Epidermal melanocyte (primary cell): ENCODE measurements around the gene CSMD2.

Source experiments
- DNase-seq: peaks from one replicate; pipeline ENCODE4 v3.0.0; 2011; ENCODE audit warnings: low spot score; ENCODE audit not compliant: insufficient read length

Gene CSMD2

GRCh38 chr1:33616780-33617179, 548.2 kb downstream of the CSMD2 start:
- DNase-seq = no peak

DNA sequence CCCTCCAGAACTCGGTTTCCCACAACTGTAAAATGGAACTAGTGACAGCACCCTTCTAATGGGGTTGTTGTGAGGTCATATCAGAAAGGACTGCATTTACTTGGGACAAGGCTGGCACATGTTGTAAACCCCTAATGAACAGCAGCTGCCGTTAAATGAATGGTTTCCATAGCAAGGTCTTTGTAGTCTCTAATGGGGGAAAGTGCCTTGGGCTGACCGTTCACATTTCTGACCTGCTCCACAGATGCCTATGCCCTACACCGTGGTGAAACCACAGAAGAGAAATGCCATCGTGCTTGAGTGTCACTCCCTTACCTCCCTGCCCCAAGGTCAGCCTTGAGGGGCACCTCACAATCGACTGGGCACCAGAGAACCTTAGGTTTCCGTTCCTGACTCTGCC, 549.5 kb downstream of the CSMD2 start:
- DNase-seq = no peak

DNA sequence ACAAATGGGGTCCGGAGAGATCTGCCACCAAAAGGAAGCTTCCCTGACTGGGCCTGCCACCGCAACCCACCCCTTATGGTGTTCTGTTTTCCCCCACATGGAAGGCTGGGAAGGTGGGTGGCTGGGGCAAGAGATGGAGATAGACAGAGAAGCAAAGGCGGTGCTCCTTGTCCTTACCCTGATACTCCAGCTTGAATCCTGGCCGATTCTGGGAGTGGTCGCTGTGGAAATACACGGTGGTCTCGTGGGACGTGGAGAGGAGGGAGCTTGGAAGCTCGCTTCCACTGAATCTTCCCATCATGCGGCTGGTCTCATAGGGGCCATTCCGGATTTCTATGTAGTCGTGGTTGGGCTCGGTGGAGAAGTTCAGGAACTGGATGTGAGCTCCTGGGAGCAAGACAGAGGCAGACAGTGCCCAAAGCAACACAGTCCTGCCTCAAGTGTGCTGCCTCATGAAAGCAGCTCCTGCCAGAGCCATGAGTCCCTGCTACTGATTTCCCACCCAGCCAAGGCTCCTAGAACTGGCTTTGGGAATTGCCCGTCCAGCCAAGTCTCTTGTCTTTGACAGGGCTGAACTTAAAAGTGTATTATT, 554.1 kb downstream of the CSMD2 start:
- DNase-seq = no peak

DNA sequence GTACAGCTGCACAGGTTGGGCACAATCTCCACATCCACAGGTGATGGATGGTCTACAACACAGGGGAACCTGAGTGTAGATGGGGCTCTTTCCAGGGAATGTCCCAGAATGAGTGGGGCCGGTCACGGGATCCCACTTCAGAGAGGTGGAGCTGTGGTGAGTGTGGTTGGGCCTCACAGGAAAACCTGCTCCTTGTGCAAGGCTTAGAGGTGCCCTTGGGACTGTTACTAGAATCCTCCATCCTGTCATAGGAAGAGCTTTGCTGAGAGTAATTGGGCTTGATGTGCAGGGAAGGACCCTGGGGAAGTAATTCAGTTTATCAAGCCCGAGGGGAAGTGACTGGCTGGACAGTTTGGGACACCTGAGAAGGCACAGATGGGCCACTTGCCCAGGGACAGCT, 554.6 kb downstream of the CSMD2 start:
- DNase-seq = no peak

DNA sequence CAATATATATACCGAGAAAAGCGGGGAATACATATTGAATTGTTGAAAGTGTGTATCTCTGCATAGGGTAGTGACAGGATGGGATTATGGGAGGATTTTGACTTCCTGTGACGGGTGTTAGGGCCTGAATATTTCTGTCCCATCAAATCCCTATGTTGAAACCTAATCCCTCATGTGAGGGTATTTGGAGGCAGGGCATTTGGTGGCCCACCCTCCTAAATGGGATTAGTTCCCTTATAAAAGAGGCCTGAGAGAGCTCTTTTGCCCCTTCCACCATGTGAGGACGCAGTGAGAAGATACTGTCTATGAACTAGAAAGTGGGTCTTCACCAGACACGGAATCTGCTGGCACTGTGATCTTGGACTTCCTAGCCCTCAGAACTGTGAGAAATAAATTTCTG, 555.3 kb downstream of the CSMD2 start:
- no peak for DNase-seq

DNA sequence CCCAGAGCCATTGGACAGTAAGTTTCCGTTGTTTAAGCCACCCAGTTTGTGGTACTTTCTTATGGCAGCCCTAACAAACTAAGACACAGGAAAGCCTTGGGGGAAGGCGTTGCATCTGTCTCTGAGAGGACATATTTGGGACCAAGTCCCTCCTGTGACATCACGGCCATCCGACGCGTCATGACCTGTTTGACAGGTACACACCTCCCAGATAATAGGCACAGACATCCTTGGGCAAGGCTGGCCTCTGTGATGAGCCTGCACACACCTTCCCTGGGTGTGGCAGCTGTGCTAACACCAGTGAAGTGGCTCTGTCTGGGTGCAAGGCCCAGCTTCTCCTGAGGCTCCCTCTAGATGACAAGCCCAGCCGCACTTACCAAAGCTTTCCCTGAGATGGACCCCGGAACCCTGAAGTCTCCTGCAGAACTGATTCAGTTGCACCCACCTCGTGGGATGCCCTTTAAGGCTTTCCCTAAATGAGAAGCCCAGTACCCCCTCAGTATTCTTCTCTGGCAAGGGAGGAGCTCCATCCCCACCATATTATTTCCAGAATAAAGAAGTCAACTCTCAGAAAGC, 556.1 kb downstream of the CSMD2 start:
- no peak for DNase-seq

GRCh38 chr1:33607444-33608005, 557.5 kb downstream of the CSMD2 start:
- DNase-seq = no peak

DNA sequence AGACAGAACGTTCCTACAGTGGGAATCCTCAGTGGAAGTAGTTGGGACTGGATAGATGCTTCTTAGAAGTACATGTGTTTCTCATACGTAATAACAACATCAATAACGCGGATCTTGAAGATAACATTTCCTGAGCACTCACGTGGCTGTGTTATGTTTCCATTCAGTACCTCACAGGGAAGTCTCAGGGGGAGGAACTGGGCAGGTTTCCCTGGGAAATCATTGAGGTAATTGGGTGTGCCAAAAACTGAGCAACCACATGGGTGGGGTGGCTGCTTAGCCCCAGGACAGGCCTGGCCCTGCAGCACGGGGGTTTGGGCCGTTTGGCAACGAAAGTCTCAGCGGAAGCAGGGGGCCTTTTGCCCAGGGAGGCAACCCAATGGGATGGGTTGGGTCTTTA, 558.8 kb downstream of the CSMD2 start:
- DNase-seq = no peak

DNA sequence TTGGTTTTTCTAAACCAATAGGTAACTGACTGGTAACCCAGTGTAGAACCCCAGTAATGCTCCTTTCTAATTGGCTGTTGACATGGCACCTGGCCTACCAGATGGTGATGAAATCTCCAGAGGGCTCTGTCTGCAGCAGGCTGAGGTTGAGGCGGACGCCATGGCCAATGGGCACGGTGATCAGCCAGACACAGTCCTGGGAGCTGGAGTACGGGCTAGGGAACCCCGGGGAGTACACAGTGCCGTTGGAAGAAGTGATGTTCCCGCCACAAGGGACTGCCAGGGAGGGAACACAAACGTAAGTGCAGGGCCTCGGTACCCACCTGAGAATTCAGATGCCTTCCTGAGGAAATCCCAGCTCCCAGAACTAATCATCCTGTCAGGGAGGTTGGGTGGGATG, 562.8 kb downstream of the CSMD2 start:
- no peak for DNase-seq

GRCh38 chr1:33601751-33602150, 563.3 kb downstream of the CSMD2 start:
- no peak for DNase-seq

- DNase-seq = no peak
Observed at GRCh38 chr1:33599516-33600115, 565.4 kb downstream of the CSMD2 start.

- DNase-seq = no peak
Observed at GRCh38 chr1:33588726-33589125, 576.3 kb downstream of the CSMD2 start.

DNA sequence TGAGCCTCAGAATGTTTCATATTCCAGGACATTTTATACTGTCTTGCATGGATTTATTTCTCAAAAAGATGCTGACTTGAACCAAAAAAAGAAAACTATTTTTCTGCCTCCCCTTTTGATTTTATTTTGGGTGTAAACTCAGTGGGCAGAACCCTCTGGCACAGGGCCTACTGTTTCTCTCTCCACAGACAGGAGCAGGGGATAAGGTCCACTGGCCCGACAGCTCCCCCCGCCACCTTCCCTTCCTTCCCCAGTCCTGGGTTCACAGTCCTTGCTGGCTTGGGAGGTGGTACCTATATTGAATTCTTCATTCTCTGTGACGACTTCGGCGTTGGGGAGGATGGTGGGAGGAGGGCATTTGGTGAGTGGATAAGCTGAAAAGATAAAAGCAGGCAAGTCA, 578.2 kb downstream of the CSMD2 start:
- no peak for DNase-seq

- no peak for DNase-seq
Observed at GRCh38 chr1:33586106-33586505, 578.9 kb downstream of the CSMD2 start.

DNA sequence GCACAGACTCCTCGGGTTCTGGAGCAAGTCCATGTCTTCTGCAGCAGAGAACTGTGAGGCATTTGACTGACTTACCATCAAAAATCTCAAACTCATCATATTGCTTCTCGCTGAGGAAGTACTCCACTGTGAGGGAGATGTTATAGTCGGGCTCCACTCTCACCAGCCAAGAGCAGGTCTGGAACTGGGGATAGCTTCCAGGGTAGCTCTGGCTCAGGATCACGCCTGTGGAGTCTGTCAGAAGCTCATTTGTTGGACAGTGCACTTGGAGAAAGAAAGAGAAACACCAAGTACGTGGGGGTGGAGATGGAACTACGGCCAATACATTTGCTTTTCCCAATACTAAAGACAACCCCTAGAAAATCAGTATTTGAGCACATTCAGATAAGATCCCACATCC, 581.5 kb downstream of the CSMD2 start:
- no peak for DNase-seq

DNA sequence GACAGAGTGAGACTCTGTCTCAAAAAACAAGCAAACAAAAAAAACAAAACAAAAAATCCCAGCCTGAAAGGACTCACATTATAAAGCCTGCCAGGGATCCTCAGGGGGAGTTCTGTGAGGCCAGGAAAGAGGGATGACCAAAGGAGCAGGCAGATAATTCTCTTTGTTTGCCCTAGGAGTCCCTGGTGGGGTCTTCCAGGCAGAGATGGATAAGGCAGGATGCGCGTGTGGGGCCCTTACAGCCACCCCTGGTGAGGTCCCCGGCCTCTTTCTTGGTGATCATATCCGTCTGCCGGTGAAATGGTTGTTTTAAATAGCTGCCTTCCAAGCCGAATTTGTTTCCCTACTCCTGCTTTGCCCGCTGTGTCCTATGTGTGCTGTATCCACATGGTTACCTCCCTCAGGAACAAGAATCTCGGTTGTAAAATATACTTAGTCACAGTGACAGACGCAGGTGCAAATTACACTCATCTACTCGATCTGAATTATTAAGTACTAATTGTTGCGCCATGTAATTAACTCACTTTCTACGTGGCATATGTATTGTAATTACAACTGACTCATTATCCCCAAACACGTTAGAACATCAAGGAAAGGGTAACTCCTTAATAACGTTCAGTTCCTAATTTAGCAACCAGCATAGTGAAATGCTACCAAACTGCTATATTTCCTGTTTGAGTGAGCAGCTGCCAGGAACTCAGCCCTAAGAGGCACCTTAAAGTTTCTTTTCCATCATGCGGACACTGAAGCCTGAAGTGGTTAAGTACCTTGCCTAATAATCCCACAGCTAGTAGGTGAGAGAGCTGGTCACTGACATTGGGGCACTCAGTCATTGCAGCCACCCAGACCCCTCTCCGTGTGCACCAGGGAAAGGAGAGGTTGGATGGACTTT, 586.2 kb downstream of the CSMD2 start:
- no peak for DNase-seq

- DNase-seq = no peak
Observed at GRCh38 chr1:33577663-33578062, 587.4 kb downstream of the CSMD2 start.

- DNase-seq = no peak
Observed at GRCh38 chr1:33576821-33577599, 588.0 kb downstream of the CSMD2 start.

DNA sequence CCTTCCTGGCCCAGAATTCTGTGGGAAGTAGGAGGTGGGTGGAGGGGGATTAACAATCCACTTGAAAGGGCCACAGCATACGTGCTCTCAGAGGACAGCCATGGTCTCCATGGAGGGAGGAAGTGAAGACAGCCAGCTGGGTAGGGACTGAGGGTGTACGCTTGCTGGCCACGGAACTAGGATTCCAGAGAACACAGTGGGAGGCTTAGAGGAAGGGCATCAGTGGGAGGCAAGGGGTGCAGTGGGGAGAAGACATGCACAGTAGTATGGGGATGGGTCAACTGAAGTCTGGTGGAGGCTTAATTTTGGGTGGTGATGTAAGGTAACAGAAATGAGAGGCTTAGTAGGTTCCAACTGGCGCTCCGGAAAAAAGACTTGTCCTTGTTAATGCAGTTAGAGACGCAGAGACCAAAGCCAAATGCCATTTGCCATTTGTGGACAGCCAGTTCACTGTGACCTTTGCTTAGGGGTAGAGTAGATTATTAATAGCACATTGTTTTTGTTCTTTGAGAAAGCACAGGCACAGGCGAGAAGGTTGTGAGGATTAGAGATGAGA, 589.6 kb downstream of the CSMD2 start:
- no peak for DNase-seq

DNA sequence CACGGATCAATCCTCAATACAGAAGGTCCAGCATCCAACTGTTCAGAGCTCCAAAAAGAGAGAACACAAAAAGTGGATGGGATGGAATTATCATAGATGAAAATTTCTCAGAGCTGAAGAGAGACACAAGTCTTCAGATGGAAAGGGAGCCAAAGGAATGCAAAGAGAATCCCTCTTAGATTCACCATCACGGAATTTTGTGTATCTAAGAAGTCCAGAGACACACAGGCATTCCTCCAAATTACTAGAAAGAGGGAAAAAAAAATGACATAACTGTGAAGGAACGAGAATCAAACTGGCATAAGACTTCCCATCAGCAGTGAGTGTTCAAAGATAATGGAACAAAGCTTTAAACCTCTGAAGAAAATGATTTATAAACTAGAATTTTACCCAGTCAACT, 591.4 kb downstream of the CSMD2 start:
- no peak for DNase-seq

DNA sequence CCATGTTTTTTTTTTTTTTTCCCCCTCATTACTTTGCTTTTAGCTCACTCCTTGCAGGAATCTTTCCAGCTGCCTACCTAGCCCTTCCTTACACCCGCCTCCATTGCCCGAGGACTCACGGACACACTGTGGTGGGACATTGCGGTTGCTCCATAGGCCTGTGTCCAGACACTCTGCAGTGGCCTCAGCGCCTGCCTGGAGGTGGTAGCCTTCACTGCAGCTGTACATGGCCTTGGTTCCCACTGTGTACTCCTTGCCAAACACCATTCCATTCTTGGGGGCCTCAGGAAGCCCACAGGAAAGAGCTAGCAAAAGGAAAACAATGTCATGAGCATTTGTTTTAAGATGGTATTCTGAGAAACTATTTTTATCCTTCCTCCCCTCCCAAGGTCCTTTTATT, 592.6 kb downstream of the CSMD2 start:
- DNase-seq = no peak
